ENCODE results near the gene HOXA2.

DNA sequence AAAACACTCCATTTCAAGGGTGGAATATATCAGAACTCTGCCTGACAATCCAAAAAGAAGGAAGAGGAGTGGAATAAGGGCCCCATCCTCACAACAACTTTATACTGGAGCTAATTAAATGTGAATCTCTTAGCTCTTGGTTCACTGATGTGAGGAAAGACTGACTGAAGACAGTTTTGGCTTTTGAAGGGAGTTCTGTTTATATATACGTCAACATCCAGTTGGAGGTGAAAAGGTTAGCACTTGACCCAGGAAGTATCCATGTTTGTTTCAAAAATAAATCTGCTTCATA lies 9.7 kb downstream of the HOXA2 start:
- TF ChIP-seq POLR2A (IDR thresholded peaks at IDR 0.05; ENCODE audit: low read depth, low read length) (no peak), POLR2AphosphoS5 (IDR thresholded peaks at IDR 0.05; ENCODE audit: low read depth, low read length) (no peak), TAF1 (IDR thresholded peaks at IDR 0.05; ENCODE audit: borderline replicate concordance, low read depth, low read length) (no peak)

All from GM12892 (cell line).